GM23248 (cell line): ENCODE data around the gene FAM228B. TPM values are rescaled to one million over a fixed set of nuclear protein-coding genes. Genes with fewer than 3 reads are reported as not detected.

Experiments used
- DNase-seq: peaks from one replicate; pipeline ENCODE4 v3.0.0-alpha.2; 2015
- H2AFZ ChIP-seq: fragments of 200-600 bp; sonication (generic); 2 replicates; pipeline ENCODE4 v1.6.1; 2016; ENCODE audit warnings: antibody characterized with exemption
- H3F3A ChIP-seq: fragments of 200-600 bp; sonication (generic); 2 replicates; pipeline ENCODE4 v1.6.1; 2016; ENCODE audit warnings: mild to moderate bottlenecking, antibody characterized with exemption, mixed run types; ENCODE audit not compliant: insufficient read depth
- H3K27ac ChIP-seq: fragments of 200-600 bp; sonication (generic); 2 replicates; pipeline ENCODE4 v1.5.1; 2016; ENCODE audit warnings: mild to moderate bottlenecking
- H3K27me3 ChIP-seq: fragments of 200-600 bp; sonication (generic); replicated peaks from 2 replicates; pipeline ENCODE4 v1.6.1; 2016; ENCODE audit warnings: mild to moderate bottlenecking; ENCODE audit not compliant: insufficient read depth
- H3K36me3 ChIP-seq: fragments of 200-600 bp; sonication (generic); 2 replicates; pipeline ENCODE4 v1.6.1; 2016; ENCODE audit warnings: low read depth, mild to moderate bottlenecking
- H3K4me1 ChIP-seq: fragments of 200-600 bp; sonication (generic); 2 replicates; pipeline ENCODE4 v1.6.1; 2016; ENCODE audit warnings: mild to moderate bottlenecking; ENCODE audit not compliant: insufficient read depth
- H3K4me2 ChIP-seq: fragments of 200-600 bp; sonication (generic); one replicate; pipeline ENCODE4 v1.6.1; 2016; ENCODE audit warnings: mild to moderate bottlenecking; ENCODE audit not compliant: unreplicated experiment
- H3K4me3 ChIP-seq: fragments of 200-600 bp; sonication (generic); 2 replicates; pipeline ENCODE4 v1.5.1; 2016; ENCODE audit warnings: mild to moderate bottlenecking
- H3K79me2 ChIP-seq: fragments of 200-600 bp; sonication (generic); 2 replicates; pipeline ENCODE4 v1.6.1; 2016; ENCODE audit warnings: mild to moderate bottlenecking; ENCODE audit not compliant: insufficient read depth
- H3K9ac ChIP-seq: fragments of 200-600 bp; sonication (generic); 2 replicates; pipeline ENCODE4 v1.6.1; 2016; ENCODE audit warnings: mild to moderate bottlenecking
- H3K9me2 ChIP-seq: fragments of 200-600 bp; sonication (generic); 2 replicates; pipeline ENCODE4 v1.6.1; 2016; ENCODE audit warnings: mixed run types, mild to moderate bottlenecking, moderate library complexity; ENCODE audit not compliant: insufficient read depth
- H3K9me3 ChIP-seq: fragments of 200-600 bp; sonication (generic); one replicate; pipeline ENCODE4 v1.6.1; 2017; ENCODE audit warnings: low read depth
- H4K20me1 ChIP-seq: fragments of 200-600 bp; sonication (generic); 2 replicates; pipeline ENCODE4 v1.6.0; 2016; ENCODE audit not compliant: insufficient read depth
- EZH2 ChIP-seq: fragments of 200-600 bp; sonication (generic); IDR thresholded peaks from 2 replicates; pipeline ENCODE4 v1.6.1; 2018; ENCODE audit warnings: antibody characterized with exemption, mild to moderate bottlenecking; ENCODE audit not compliant: insufficient read depth, poor library complexity, severe bottlenecking
- EZH2phosphoT487 ChIP-seq: fragments of 200-600 bp; sonication (generic); IDR thresholded peaks from 2 replicates; pipeline ENCODE4 v1.6.1; 2018; ENCODE audit warnings: antibody characterized with exemption, moderate library complexity, mild to moderate bottlenecking, low read depth; ENCODE audit not compliant: insufficient read depth
- WGBS, 2 experiments: methylation state at CpG; one replicate each; pipeline ENCODE4 v1.1.6; 2015 to 2017; ENCODE audit warnings: low lambda C conversion rate in 2 of 2, low coverage in 1 of 2; ENCODE audit errors: missing lambda C conversion rate in 2 of 2; 5-methylcytosine and 5-hydroxymethylcytosine counted together
- in situ Hi-C: fragments of 300-500 bp; cut with MboI; formaldehyde crosslinking; loops from 2 replicates; pipeline ENCODE4 v1.15.0; 2020
- polyA plus RNA-seq: library from polyadenylated mRNA; unstranded; fragments of >200 nt; fragmentation: Nextera tagmentation; extraction: Ambion mirVana; gene quantifications from 2 replicates; pipeline ENCODE4 v1.2.1, GENCODE V29; 2016
- total RNA-seq: library from RNA; depleted of rRNA; stranded (reverse); fragments of >200 nt; shearing (Covaris generic); gene quantifications from 2 replicates; pipeline ENCODE4 v1.2.3, GENCODE V29; 2014

FAM228B gene
- total and polyA plus RNA-seq, 2 experiments from 2014 or later, result 15.1 to 22.4 TPM

- Histone ChIP-seq H3K9me3 (no peaks in the 10 kb centered on the region), H4K20me1 (no peaks in the 10 kb centered on the region), H3K27me3 (no peaks in the 10 kb centered on the region), H3K4me2 (no peak overlapping the region), H3K79me2 (no peaks in the 10 kb centered on the region), H3F3A (peaks cover 6% of the 10 kb centered on the region; the same call in 1 of the 2 replicates), H3K4me1 (no peaks in the 10 kb centered on the region), H3K4me3 (no peak overlapping the region), H3K36me3 (no peaks in the 10 kb centered on the region), H3K9me2 (no peaks in the 10 kb centered on the region), H3K9ac (no peak overlapping the region), H3K27ac (no peak overlapping the region), H2AFZ (peak overlapping the region; percentile 88; the same call in 1 of the 2 replicates)
- in situ Hi-C loops, result no loop called here
- DNase-seq, result no peak
- WGBS, 2 experiments, result 58 to 62% methylated on average over 1 of the region's 1 CpG
- TF ChIP-seq EZH2, result no peak
- no peak for TF ChIP-seq EZH2phosphoT487
These were observed 53.1 kb downstream of the FAM228B start for GRCh38 chr2:24176326-24176725.

- no peaks in the 10 kb centered on the region for H3K4me1 ChIP-seq
- no peaks in the 10 kb centered on the region for H3F3A ChIP-seq
- H3K36me3 ChIP-seq, result no peaks in the 10 kb centered on the region
- H3K9me2 ChIP-seq, result no peaks in the 10 kb centered on the region
- in situ Hi-C loops, result no loop called here
- TF ChIP-seq EZH2 (no peak), EZH2phosphoT487 (no peak)
- H3K9ac ChIP-seq, result no peak overlapping the region
- no peaks in the 10 kb centered on the region for H3K79me2 ChIP-seq
- no peak overlapping the region for H3K4me2 ChIP-seq
- no peak overlapping the region for H3K4me3 ChIP-seq
- no peaks in the 10 kb centered on the region for H3K9me3 ChIP-seq
- no peak overlapping the region for H2AFZ ChIP-seq
- H4K20me1 ChIP-seq, result no peaks in the 10 kb centered on the region
- no peak for DNase-seq
- no peaks in the 10 kb centered on the region for H3K27me3 ChIP-seq
- H3K27ac ChIP-seq, result no peak overlapping the region
These were observed 56.4 kb downstream of the FAM228B start for GRCh38 chr2:24179683-24180082.

- Histone ChIP-seq H3K79me2 (no peaks in the 10 kb centered on the region), H3K9ac (no peak overlapping the region), H3K4me3 (no peak overlapping the region), H3K9me2 (no peaks in the 10 kb centered on the region), H3K4me2 (no peak overlapping the region), H3K27ac (no peak overlapping the region), H3K36me3 (no peaks in the 10 kb centered on the region), H3F3A (no peaks in the 10 kb centered on the region), H3K27me3 (no peaks in the 10 kb centered on the region), H3K9me3 (no peaks in the 10 kb centered on the region), H3K4me1 (no peaks in the 10 kb centered on the region), H2AFZ (no peak overlapping the region), H4K20me1 (no peaks in the 10 kb centered on the region)
- TF ChIP-seq EZH2 (no peak), EZH2phosphoT487 (no peak)
- in situ Hi-C loops, result no loop called here
- WGBS, 2 experiments, result 75 to 79% methylated on average over 6 of the region's 6 CpGs
- DNase-seq, result no peak
These were observed 58.6 kb downstream of the FAM228B start for GRCh38 chr2:24181849-24182248.

GRCh38 chr2:24182507-24182906, 59.2 kb downstream of the FAM228B start:
- Histone ChIP-seq H3K9me3 (no peaks in the 10 kb centered on the region), H3F3A (no peaks in the 10 kb centered on the region), H3K36me3 (no peaks in the 10 kb centered on the region), H2AFZ (no peak overlapping the region), H3K4me3 (no peak overlapping the region), H3K79me2 (no peaks in the 10 kb centered on the region), H3K27me3 (no peaks in the 10 kb centered on the region), H3K9ac (no peak overlapping the region), H3K4me1 (no peaks in the 10 kb centered on the region), H3K9me2 (no peaks in the 10 kb centered on the region), H3K4me2 (no peak overlapping the region), H3K27ac (no peak overlapping the region), H4K20me1 (no peaks in the 10 kb centered on the region)
- in situ Hi-C loops, result no loop called here
- no peak for TF ChIP-seq EZH2phosphoT487
- no peak for TF ChIP-seq EZH2
- DNase-seq, result no peak
- 89 to 92% methylated on average over 7 of the region's 7 CpGs for WGBS, 2 experiments

GRCh38 chr2:24183366-24184069, 60.2 kb downstream of the FAM228B start:
- Histone ChIP-seq H3K36me3 (no peaks in the 10 kb centered on the region), H3K4me1 (no peaks in the 10 kb centered on the region), H3K79me2 (no peaks in the 10 kb centered on the region), H3F3A (no peaks in the 10 kb centered on the region), H3K27ac (no peak overlapping the region), H3K4me3 (no peak overlapping the region), H3K9me3 (no peaks in the 10 kb centered on the region), H3K9ac (no peak overlapping the region), H3K27me3 (no peaks in the 10 kb centered on the region), H2AFZ (no peak overlapping the region), H3K4me2 (no peak overlapping the region), H3K9me2 (no peaks in the 10 kb centered on the region), H4K20me1 (no peaks in the 10 kb centered on the region)
- DNase-seq, result no peak
- in situ Hi-C loops, result no loop called here
- 69 to 72% methylated on average over 6 of the region's 6 CpGs for whole genome bisulfite sequencing, 2 experiments
- TF ChIP-seq EZH2phosphoT487 (no peak), EZH2 (no peak)
